Measurements from ENCODE around the gene SLC7A10.

Gene SLC7A10

GRCh38 chr19:33255781-33256180 is 30.1 kb upstream of the SLC7A10 start:
- DNase-seq (ENCODE audit: low read depth in 2 of 3, low spot score in 1 of 3), result no peak

GRCh38 chr19:33254245-33254824 is 28.7 kb upstream of the SLC7A10 start:
- no peak for DNase-seq (ENCODE audit: low read depth in 2 of 3, low spot score in 1 of 3)

GRCh38 chr19:33252971-33253370 is 27.3 kb upstream of the SLC7A10 start:
- DNase-seq (ENCODE audit: low read depth in 2 of 3, low spot score in 1 of 3), result no peak

GRCh38 chr19:33252418-33252962 is 26.8 kb upstream of the SLC7A10 start:
- no peak for DNase-seq (ENCODE audit: low read depth in 2 of 3, low spot score in 1 of 3)

- DNase-seq (ENCODE audit: low read depth in 2 of 3, low spot score in 1 of 3), result no peak
These were observed 26.0 kb upstream of the SLC7A10 start for GRCh38 chr19:33251526-33252090.

- DNase-seq (ENCODE audit: low read depth in 2 of 3, low spot score in 1 of 3), result no peak
These were observed 25.4 kb upstream of the SLC7A10 start for GRCh38 chr19:33251076-33251475.

GRCh38 chr19:33250500-33250899 is 24.9 kb upstream of the SLC7A10 start:
- no peak for DNase-seq (ENCODE audit: low read depth in 2 of 3, low spot score in 1 of 3)

- no peak for DNase-seq (ENCODE audit: low read depth in 2 of 3, low spot score in 1 of 3)
These were observed 24.2 kb upstream of the SLC7A10 start for GRCh38 chr19:33249740-33250366.

GRCh38 chr19:33248954-33249613 is 23.4 kb upstream of the SLC7A10 start:
- DNase-seq (ENCODE audit: low read depth in 2 of 3, low spot score in 1 of 3), result no peak

GRCh38 chr19:33248553-33248953 is 22.9 kb upstream of the SLC7A10 start:
- DNase-seq (ENCODE audit: low read depth in 2 of 3, low spot score in 1 of 3), result no peak

- DNase-seq (ENCODE audit: low read depth in 2 of 3, low spot score in 1 of 3), result no peak
These were observed 22.5 kb upstream of the SLC7A10 start for GRCh38 chr19:33248104-33248503.

GRCh38 chr19:33247441-33247819 is 21.8 kb upstream of the SLC7A10 start:
- no peak for DNase-seq (ENCODE audit: low read depth in 2 of 3, low spot score in 1 of 3)

GRCh38 chr19:33246709-33247440 is 21.2 kb upstream of the SLC7A10 start:
- DNase-seq (ENCODE audit: low read depth in 2 of 3, low spot score in 1 of 3), result no peak

GRCh38 chr19:33245948-33246708 is 20.5 kb upstream of the SLC7A10 start:
- no peak for DNase-seq (ENCODE audit: low read depth in 2 of 3, low spot score in 1 of 3)

GRCh38 chr19:33242911-33243310 is 17.3 kb upstream of the SLC7A10 start:
- DNase-seq (ENCODE audit: low read depth in 2 of 3, low spot score in 1 of 3), result no peak

- DNase-seq (ENCODE audit: low read depth in 2 of 3, low spot score in 1 of 3), result no peak
These were observed 16.5 kb upstream of the SLC7A10 start for GRCh38 chr19:33242131-33242530.

- DNase-seq (ENCODE audit: low read depth in 2 of 3, low spot score in 1 of 3), result no peak
These were observed 16.0 kb upstream of the SLC7A10 start for GRCh38 chr19:33241530-33242101.

- no peak for DNase-seq (ENCODE audit: low read depth in 2 of 3, low spot score in 1 of 3)
These were observed 15.5 kb upstream of the SLC7A10 start for GRCh38 chr19:33241091-33241529.

GRCh38 chr19:33240181-33240771 is 14.6 kb upstream of the SLC7A10 start:
- no peak for DNase-seq (ENCODE audit: low read depth in 2 of 3, low spot score in 1 of 3)
